ELR (cell line): Measurements from ENCODE around the gene RPL29.

Source experiments
- DNase-seq: peaks from one replicate; pipeline ENCODE4 v3.0.0-alpha.2; 2015; ENCODE audit warnings: low read depth

The RPL29 gene

DNA sequence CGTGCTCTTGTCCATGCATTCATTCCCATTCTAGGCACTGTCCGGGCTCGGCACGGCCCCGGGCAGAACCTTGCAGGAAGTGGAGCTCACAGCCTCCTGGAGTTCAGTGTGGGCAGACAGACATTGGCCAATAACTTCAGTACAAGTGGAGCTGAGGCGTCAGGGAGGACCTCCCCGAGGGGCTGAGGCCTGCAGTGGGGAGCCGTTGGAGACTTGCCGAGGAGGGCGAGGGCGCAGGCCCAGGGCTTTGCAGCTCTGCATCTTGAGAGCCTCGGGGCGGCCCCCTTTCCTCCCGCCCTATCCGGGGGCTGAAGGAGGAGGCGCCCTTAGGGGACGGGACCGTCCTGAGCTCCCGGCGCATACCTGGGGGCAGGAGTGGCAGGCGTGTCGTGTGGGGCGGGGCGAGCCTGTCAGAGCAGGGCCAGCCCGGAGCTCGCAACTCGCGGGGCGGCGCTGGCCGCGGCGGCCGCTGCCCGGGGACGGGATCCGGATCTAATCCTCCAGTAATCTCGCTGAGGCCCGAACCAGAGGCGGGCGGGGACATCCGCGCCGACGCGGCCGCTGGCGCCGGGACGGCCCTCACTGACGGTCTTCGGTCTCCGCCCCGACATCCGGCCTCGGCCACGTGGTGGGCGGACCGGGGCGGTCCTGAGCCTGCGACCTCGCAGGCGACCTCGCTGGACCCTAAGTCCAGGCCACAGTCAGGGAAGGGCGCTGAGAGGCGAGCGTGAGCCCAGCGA is 12.7 kb downstream of the RPL29 start, which contains the start of gene ACY1:
ACY1 (plus strand) TSS at position 698 of the 740 bp plus-strand sequence. CDS start 530 bp downstream, outside the sequence.
- peak; percentile 87 for DNase-seq

DNA sequence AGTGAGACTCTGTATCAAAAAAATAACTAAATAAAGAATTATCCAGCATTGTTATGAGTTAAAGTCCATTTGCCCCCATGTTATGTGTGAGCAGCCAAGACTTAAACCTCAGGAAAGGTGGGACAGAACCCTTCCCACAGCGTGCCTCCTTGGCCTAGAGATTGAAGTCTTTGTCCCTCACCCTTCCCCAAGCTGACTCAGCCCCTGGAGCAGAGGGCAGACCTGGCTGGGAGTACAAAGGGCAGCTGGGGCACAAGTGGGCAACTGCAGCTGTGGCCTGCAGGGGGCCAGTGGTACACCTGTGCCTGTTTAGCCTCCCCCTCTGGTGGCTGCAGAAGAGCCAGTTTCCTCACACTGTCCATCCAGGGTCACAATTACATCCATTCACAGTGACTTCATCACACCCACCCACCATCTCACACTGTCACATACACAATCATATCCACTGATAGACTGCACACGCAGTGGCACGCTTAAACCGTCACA is 13.3 kb downstream of the RPL29 start:
- peak; percentile 65 for DNase-seq

DNA sequence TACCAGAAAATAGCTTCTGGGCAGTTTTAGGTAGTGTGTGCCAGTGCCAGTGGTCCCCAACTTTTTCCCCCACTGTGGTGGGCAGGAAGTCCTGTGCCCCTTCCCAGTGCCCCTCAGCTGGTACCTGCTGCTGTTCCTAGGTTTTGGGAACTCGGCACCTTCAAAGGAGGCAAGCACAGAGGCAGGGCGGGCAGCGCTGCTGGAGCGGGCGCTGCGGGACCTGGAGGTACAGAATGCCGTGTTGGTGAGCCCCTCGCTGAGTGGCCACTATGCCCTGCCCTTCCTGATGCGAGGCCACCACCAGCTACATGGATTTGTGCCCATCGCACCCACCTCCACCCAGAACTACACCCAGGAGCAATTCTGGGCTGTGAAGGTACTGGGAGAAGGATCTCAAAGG is 15.4 kb downstream of the RPL29 start:
- no peak for DNase-seq

DNA sequence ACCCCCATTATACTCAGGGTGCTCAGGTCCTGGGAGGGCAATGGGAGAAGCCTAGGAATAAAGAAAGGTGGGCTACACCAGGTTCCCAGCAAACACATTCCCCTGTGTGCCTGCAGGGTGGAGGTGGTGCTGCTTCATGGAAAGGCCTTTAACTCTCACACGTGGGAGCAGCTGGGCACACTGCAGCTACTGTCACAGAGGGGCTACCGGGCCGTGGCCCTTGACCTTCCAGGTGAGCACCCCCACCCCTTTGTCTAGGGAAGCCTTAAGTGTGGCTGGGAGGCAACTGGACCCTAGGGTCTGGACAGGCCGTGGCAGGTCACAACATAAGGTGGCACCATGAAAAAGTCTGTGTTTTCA is 17.6 kb downstream of the RPL29 start:
- no peak for DNase-seq

DNA sequence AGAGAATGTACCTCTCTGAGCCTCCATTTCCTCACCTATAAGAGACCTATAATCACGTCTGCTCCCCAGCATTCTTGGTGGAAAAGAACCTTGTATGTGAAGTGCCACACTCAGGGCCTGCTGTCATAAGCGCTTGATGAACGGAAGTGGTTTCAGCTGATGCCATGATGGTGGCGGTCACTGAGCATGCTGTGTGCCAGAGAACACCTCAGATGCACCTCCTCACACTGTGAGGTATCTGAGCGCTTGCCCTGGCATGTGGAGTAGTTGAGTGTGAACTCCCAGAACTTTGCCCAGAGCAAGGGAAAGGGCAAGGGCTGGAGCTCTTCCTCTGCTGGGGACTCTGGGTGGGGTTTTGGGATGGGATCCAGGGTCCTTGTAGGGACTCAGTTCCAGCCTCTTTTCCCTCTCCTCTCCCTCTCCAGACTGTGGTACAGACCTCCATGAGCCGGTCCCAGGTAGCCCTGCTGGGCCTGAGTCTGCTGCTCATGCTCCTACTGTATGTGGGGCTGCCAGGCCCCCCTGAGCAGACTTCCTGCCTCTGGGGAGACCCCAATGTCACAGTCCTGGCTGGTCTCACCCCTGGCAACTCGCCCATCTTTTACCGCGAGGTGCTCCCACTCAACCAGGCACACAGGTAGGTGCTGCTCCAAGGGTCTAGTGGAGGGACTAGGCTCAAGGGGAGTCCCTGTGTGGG is 18.1 kb downstream of the RPL29 start:
- DNase-seq = no peak

DNA sequence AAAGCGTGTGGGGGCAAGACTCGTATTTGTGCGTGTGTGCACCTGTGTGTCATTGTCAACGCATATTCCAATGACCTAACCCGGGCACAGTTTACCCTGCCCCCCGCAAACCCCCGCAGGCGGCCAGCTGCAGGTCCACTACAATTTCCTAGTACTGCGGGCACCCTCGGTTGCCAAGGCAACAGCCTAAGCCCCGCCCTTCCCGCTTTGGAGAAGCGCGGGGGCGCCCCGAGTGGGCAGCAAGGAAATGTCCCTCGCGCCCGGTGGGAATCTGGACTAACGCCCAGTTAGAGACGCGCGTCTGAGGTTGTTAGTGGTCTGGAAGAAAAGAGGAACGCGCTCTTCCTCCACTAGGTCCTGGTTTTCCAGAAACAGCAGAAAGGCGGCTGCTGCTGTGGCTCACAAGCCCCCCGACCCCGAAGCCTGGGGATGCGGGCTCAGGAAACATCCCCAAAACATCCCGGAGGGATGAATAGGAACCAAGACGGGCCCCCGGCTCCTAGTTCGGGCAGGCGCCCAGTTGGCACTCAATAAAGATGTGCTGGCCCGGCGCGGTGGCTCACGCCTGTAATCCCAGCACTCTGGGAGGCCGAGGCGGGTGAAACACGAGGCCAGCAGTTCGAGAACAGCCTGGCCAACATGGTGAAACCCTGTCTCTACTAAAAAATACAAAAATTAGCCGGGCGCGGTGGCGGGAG is 19.7 kb downstream of the RPL29 start:
- DNase-seq = peak; percentile 67

DNA sequence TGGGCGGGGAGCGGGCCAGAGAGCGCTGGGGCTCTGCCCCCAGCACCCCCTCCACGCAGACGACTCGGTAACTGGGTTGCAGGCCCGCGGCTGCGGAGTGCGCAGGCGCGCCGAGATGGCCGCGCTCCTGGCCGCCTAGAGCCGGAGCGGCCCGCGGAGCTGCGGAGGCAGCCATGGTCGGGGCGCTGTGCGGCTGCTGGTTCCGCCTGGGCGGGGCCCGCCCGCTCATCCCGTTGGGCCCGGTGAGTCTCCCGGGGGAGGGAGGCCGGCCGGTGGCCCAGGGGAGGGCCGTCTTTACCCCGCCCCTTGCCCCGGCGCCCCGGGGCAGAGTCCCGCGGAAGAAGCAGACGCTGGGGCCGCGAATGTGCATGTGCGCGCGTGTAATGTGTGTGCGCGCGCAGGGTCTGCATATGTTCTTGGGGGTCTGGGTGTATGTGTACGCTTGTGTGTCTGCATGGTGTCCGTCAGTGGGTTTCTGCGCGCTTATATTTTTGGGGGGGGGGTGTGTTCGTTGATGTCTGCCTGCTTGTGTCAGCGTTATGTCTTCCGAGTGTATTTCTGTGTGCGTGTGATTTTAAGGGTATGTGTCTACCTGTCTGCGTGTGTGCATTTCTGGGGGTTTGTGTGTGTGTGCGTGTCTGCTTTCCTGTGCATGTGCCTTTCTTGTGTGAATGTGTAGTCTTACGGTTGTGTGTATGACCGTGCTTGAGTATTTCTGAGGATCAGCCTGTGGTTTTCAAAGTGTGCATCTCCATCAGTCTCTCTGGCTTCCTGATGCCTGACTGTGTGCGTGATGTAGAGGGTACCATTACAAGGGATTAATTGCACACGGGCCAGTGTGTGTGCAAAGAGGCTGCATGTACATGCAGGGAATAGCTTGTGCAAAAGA is 20.5 kb downstream of the RPL29 start, which contains the start of gene ABHD14A:
ABHD14A (plus strand) TSS at position 102 of the 889 bp plus-strand sequence; CDS start at position 174, 72 bp downstream.
- DNase-seq = peak; percentile 72

GRCh38 chr3:51974277-51974962 is 21.3 kb downstream of the RPL29 start:
- DNase-seq = no peak

GRCh38 chr3:51971350-51971749 is 24.3 kb downstream of the RPL29 start:
- no peak for DNase-seq

DNA sequence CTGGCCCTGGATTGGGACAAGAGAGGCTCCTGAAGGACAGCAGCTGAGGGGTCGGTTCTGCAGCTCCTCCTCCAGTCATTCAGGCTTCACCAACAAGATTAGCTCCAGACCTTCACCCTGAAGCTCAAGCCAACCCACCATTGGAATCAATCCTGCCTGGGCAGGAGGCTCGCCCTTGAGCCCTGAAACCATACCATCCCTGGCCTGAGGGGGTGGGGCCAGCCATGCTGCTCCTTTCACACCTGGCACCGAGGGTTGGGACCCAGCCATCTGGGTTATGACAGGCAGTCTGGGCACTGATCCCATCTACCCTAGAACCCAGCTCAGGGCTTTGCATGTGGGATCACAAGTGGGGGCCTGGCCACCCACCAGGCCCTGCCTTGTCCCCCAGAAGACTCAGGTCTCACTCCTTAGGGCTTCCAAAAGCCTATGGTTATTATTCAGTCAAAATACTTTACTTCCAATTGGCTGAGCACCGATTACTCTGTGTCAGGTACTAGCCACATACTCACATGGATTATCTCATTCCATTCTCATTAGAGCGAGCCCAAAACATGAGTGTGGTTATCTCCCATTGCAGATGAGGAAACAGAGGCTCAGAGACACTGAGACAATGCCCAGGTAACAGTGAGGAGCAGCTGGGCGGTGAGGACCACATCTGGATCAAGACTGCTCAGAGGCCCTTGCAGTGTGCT is 24.9 kb downstream of the RPL29 start:
- no peak for DNase-seq

- no peak for DNase-seq
Observed at GRCh38 chr3:51969841-51970240, 25.9 kb downstream of the RPL29 start.

DNA sequence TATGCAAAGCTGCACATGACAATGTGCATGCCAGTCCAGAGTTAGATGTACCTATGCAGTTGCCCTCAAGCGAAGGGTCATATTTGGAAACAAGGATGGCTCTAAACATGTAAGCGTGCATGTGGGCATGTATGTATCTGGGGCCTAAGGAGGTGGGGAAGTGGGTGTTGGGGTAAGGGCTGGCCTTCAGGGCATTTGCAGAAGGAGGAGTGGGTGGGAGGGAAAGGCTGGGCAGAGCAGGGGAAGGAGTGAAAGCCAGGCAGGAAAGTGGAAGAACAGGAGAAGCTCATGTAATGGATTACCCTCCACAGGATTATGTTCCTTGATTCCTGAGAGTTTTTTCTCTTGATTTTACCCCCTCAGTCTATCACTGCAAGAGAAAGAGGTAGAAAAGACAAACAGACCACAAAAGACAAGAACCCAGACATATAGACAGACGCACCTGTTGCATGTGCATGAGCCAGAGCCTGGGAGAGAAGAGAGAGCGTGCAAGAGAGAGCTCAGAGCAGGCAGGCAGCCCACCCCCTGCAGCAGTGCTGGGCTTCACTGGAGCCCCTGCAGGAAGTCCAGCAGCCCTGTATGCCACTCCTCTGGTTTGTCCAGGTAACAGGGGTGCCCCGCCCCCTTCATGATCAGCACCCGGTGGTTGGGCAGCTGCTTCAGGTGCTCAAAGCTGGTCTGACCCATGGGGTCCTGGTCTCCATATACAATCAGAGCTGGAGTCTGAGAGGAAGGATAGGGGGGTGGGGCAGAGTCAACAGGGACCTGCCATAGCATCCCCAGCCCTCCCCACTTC is 26.6 kb downstream of the RPL29 start:
- DNase-seq = no peak

- no peak for DNase-seq
Observed at GRCh38 chr3:51968170-51968775, 27.4 kb downstream of the RPL29 start.

DNA sequence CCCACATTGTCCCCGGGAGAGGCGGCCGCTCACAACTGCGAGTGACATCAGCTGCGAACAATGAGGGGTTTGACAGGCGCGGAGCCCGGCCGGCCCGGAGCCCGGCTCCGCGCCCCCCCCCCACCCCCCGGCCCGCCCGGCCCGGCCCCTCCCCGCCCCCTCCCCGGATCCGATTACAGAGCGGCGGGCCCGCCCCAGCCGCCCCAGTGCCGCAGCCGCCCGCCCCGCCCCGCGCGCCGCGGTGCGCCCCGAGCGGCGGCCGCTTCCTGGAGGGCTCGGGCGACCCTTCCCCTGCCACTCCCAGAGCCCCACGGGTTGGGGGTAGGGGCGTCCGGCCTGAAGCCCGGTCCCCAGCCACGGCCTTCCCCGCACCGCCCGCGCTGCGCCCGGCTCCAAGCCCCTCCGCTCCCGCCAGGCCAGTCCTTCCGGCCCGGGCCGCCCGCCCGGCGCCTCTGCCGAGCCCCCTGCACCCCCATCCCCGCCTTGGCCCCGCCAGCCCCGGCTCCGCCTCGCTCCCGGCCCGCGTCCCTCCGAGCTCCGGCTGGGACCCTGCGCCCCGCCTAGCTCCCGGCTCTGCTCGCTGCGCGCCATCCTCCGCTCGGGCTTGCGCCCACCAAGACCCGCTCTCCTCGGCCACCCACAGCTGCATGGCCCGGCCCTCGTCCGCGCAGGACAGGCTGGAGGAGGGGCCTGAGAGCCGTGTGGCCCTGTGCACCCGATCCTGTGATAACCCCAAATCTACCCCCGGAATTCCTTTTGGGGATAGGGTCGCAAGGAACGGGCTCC is 28.1 kb downstream of the RPL29 start, which contains the start of gene PCBP4:
PCBP4 (minus strand) TSS at position 71 of the 786 bp plus-strand sequence. CDS start 6,214 bp downstream, outside the sequence.
- peak; percentile 51 for DNase-seq

- no peak for DNase-seq
Observed at GRCh38 chr3:51966922-51967383, 28.7 kb downstream of the RPL29 start.

GRCh38 chr3:51966486-51966885 is 29.2 kb downstream of the RPL29 start:
- no peak for DNase-seq

GRCh38 chr3:51966016-51966415 is 29.7 kb downstream of the RPL29 start:
- no peak for DNase-seq

DNA sequence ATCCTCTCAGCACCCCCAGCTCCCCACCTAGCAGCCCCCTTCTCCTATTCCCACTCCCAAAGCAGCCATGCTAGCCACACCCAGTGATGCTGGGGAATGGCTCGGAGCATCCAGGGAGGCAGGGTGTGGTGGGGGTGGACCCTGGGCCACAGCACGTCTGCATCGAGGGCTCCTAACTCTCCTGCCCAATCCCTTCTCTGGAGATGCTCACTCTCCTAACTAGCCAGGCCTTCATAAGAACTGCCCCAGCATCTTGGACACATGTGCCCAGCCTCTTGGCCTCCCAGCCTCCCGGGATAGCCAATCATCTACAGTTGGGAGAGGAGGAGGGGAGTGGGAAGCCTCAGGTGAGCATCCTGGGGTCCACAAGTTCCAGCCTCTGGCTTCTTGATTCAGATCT is 31.2 kb downstream of the RPL29 start:
- no peak for DNase-seq
